ENCODE results near the gene GET4. TPM values are rescaled to one million over a fixed set of nuclear protein-coding genes. Genes with fewer than 3 reads are reported as not detected.

GET4 gene
- polyA plus RNA-seq, 3 donors, result 20.1 to 36.8 (median 25.5) TPM

DNA sequence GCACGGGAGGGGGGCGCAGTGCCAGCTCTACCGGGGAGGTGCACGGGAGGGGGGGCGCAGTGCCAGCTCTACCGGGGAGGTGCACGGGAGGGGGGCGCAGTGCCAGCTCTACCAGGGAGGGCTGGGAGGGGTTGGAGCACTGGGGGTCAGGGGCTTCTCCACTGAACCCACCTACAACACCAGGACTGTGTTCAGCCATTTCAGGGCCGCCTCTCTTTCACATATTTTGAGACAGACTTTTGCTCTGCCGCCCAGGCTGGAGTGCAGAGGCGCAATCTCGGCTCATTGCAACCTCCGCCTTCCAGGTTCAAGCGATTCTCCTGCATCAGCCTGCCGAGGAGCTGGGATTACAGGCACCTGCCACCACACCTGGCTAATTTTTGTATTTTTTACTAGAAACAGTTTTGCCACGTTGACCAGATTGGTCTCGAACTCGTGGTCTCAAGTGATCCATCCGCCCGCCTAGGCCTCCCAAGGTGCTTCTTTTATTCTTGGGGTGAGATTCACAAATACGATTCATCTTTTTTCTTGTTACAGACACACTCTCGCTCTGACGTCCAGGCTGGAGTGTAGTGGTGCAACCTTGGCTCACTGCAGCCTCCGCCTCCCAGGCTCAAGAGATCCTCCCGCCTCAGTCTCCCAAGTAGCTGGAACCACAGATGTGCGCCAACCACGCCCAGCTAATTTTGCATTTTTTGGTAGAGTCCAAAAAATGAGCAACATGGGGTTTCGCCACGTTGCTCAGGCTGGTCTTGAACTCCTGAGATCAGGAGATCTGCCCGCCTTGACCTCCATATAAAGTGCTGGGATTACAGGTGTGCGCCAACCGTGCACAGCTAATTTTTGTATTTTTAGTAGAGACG, 41.1 kb downstream of the GET4 start:
- Histone ChIP-seq H2AFZ (ENCODE audit: insufficient read depth, low read depth, low read length, poor library complexity, severe bottlenecking) (no peak overlapping the region), H3K4me1 (ENCODE audit: control insufficient read depth in 1 of 2, insufficient read depth in 2 of 2, low read length in 2 of 2) (peaks cover 41 to 67% of the 10 kb centered on the region in 2 donors), H3K27ac (ENCODE audit: low read depth in 1 of 2, low read length in 2 of 2) (no peak overlapping the region), H3K9ac (ENCODE audit: insufficient read depth, low read length, poor library complexity, severe bottlenecking) (no peak overlapping the region), H3K27me3 (ENCODE audit: control insufficient read depth in 2 of 2, insufficient read depth in 2 of 2, low read length in 2 of 2) (no peaks in the 10 kb centered on the region), H3K4me2 (replicated peaks; ENCODE audit: extremely low read depth, low read length, poor library complexity, severe bottlenecking) (no peak overlapping the region), H3K4me3 (replicated peaks in 1 of 3; ENCODE audit: low read depth in 2 of 3, low read length in 3 of 3) (no peak overlapping the region), H3K9me3 (replicated peaks in 1 of 2; ENCODE audit: control insufficient read depth in 1 of 2, insufficient read depth in 1 of 2, low read length in 2 of 2) (no peaks in the 10 kb centered on the region), H3K36me3 (replicated peaks in 1 of 2; ENCODE audit: control insufficient read depth in 1 of 2, insufficient read depth in 2 of 2, low read length in 2 of 2) (peaks cover 34 to 42% of the 10 kb centered on the region in 2 donors), H3K79me2 (ENCODE audit: insufficient read depth, low read length) (peaks cover 66% of the 10 kb centered on the region), H4K20me1 (ENCODE audit: insufficient read depth, low read length) (peaks cover 36% of the 10 kb centered on the region)
- intact Hi-C loops (cut with micrococcal nuclease), result no loop called here
- Mint-ChIP-seq H3K27ac (peak overlapping the region in 1 of 7 donors; percentile 25), H3K4me3 (no peak overlapping the region), H3K9me3 (peaks cover 0 to 7% (median 0%) of the 10 kb centered on the region in 7 donors), H3K4me1 (peaks cover 56% of the 10 kb centered on the region), H3K27me3 (ENCODE audit: low read depth in 3 of 3) (peaks cover 0 to 3% (median 0%) of the 10 kb centered on the region in 3 donors), H3K36me3 (peaks cover 48 to 65% of the 10 kb centered on the region in 2 donors)
- WGBS (ENCODE audit: insufficient coverage), result 94% methylated on average over 22 of the region's 33 CpGs
- TF ChIP-seq, protein P1, sequence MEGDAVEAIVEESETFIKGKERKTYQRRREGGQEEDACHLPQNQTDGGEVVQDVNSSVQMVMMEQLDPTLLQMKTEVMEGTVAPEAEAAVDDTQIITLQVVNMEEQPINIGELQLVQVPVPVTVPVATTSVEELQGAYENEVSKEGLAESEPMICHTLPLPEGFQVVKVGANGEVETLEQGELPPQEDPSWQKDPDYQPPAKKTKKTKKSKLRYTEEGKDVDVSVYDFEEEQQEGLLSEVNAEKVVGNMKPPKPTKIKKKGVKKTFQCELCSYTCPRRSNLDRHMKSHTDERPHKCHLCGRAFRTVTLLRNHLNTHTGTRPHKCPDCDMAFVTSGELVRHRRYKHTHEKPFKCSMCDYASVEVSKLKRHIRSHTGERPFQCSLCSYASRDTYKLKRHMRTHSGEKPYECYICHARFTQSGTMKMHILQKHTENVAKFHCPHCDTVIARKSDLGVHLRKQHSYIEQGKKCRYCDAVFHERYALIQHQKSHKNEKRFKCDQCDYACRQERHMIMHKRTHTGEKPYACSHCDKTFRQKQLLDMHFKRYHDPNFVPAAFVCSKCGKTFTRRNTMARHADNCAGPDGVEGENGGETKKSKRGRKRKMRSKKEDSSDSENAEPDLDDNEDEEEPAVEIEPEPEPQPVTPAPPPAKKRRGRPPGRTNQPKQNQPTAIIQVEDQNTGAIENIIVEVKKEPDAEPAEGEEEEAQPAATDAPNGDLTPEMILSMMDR (IDR thresholded peaks at IDR 0.05), result no peak
- no peak for DNase-seq

DNA sequence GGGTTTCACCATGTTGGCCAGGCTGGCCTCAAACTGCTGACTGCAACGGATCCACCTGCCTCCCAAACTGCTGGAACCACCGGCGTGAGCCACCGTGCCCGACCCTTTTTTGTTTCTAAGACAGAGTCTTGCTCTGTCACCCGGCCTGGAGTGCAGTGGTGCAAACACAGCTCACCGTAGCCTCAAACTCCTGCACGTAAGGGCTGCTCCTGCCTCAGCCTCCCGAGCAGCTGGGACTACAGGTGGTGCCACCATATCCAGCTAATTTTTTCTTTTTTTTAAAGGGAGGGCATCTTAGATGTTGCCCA, 41.7 kb downstream of the GET4 start:
- Histone ChIP-seq H3K4me1 (ENCODE audit: control insufficient read depth in 1 of 2, insufficient read depth in 2 of 2, low read length in 2 of 2) (peaks cover 41 to 67% of the 10 kb centered on the region in 2 donors), H3K27me3 (ENCODE audit: control insufficient read depth in 2 of 2, insufficient read depth in 2 of 2, low read length in 2 of 2) (no peaks in the 10 kb centered on the region), H3K36me3 (replicated peaks in 1 of 2; ENCODE audit: control insufficient read depth in 1 of 2, insufficient read depth in 2 of 2, low read length in 2 of 2) (peaks cover 34 to 42% of the 10 kb centered on the region in 2 donors), H4K20me1 (ENCODE audit: insufficient read depth, low read length) (peaks cover 32% of the 10 kb centered on the region), H3K9me3 (replicated peaks in 1 of 2; ENCODE audit: control insufficient read depth in 1 of 2, insufficient read depth in 1 of 2, low read length in 2 of 2) (no peaks in the 10 kb centered on the region), H3K4me3 (replicated peaks in 1 of 3; ENCODE audit: low read depth in 2 of 3, low read length in 3 of 3) (no peak overlapping the region), H3K27ac (ENCODE audit: low read depth in 1 of 2, low read length in 2 of 2) (no peak overlapping the region), H3K79me2 (ENCODE audit: insufficient read depth, low read length) (peaks cover 62% of the 10 kb centered on the region), H2AFZ (ENCODE audit: insufficient read depth, low read depth, low read length, poor library complexity, severe bottlenecking) (no peak overlapping the region), H3K9ac (ENCODE audit: insufficient read depth, low read length, poor library complexity, severe bottlenecking) (no peak overlapping the region), H3K4me2 (replicated peaks; ENCODE audit: extremely low read depth, low read length, poor library complexity, severe bottlenecking) (no peak overlapping the region)
- intact Hi-C loops (cut with micrococcal nuclease), result no loop called here
- H3K4me1 Mint-ChIP-seq, result peaks cover 55% of the 10 kb centered on the region
- no peak overlapping the region for H3K27ac Mint-ChIP-seq
- TF ChIP-seq, protein P1 (IDR thresholded peaks at IDR 0.05), result no peak
- peaks cover 0 to 3% (median 0%) of the 10 kb centered on the region in 7 donors for H3K9me3 Mint-ChIP-seq
- H3K4me3 Mint-ChIP-seq, result no peak overlapping the region
- WGBS (ENCODE audit: insufficient coverage), result 94% methylated on average over 9 of the region's 9 CpGs
- DNase-seq, result no peak
- peaks cover 0 to 3% (median 0%) of the 10 kb centered on the region in 3 donors for H3K27me3 Mint-ChIP-seq (ENCODE audit: low read depth in 3 of 3)
- H3K36me3 Mint-ChIP-seq, result peaks cover 45 to 61% of the 10 kb centered on the region in 2 donors
